ENCODE results near the gene NPAS3.
"Not testable (repeated sequence)": the region's sequence is repeated elsewhere in the genome, so short reads cannot be mapped to it uniquely, and the experiment has no call there.

The NPAS3 gene

GRCh38 chr14:33088274-33088673 lies 149.6 kb downstream of the NPAS3 start:
- not testable (repeated sequence) for H3K36me3 Mint-ChIP-seq (ENCODE audit: insufficient read depth); H3K4me1 Mint-ChIP-seq (ENCODE audit: low read depth in 2 of 2); DNase-seq; H3K27me3 Mint-ChIP-seq; H3K27ac Mint-ChIP-seq; H3K4me3 Mint-ChIP-seq; ATAC-seq (replicated peaks)
- peaks cover 13 to 17% of the 10 kb centered on the region in 2 donors for H3K9me3 Mint-ChIP-seq

- H3K36me3 Mint-ChIP-seq (ENCODE audit: insufficient read depth): no peaks in the 10 kb centered on the region
- no peaks in the 10 kb centered on the region for H3K4me1 Mint-ChIP-seq (ENCODE audit: low read depth in 2 of 2)
- ATAC-seq (replicated peaks) (no peak), DNase-seq (no peak)
- no peak overlapping the region for H3K27ac Mint-ChIP-seq
- no peak overlapping the region for H3K4me3 Mint-ChIP-seq
- H3K27me3 Mint-ChIP-seq: no peaks in the 10 kb centered on the region
- H3K9me3 Mint-ChIP-seq: peaks cover 5 to 9% of the 10 kb centered on the region in 2 donors
Measured at GRCh38 chr14:33098016-33098415, 159.3 kb downstream of the NPAS3 start.

- Mint-ChIP-seq H3K9me3 (peaks cover 5 to 9% of the 10 kb centered on the region in 2 donors), H3K27me3 (no peaks in the 10 kb centered on the region), H3K4me3 (no peak overlapping the region), H3K27ac (no peak overlapping the region), H3K36me3 (ENCODE audit: insufficient read depth) (no peaks in the 10 kb centered on the region), H3K4me1 (ENCODE audit: low read depth in 2 of 2) (no peaks in the 10 kb centered on the region)
- DNase-seq: no peak
- ATAC-seq (replicated peaks): no peak
Measured at GRCh38 chr14:33103489-33103888, 164.8 kb downstream of the NPAS3 start.

- Mint-ChIP-seq H3K9me3 (peaks cover 5 to 9% of the 10 kb centered on the region in 2 donors), H3K4me3 (no peak overlapping the region), H3K36me3 (ENCODE audit: insufficient read depth) (no peaks in the 10 kb centered on the region), H3K4me1 (ENCODE audit: low read depth in 2 of 2) (no peaks in the 10 kb centered on the region), H3K27me3 (no peaks in the 10 kb centered on the region), H3K27ac (no peak overlapping the region)
- ATAC-seq (replicated peaks): no peak
- no peak for DNase-seq
Measured at GRCh38 chr14:33103966-33104365, 165.3 kb downstream of the NPAS3 start.

GRCh38 chr14:33110737-33111443 lies 172.2 kb downstream of the NPAS3 start:
- Mint-ChIP-seq H3K27ac (no peak overlapping the region), H3K27me3 (no peaks in the 10 kb centered on the region), H3K36me3 (ENCODE audit: insufficient read depth) (no peaks in the 10 kb centered on the region), H3K9me3 (peaks cover 2 to 11% of the 10 kb centered on the region in 2 donors), H3K4me3 (no peak overlapping the region), H3K4me1 (ENCODE audit: low read depth in 2 of 2) (no peaks in the 10 kb centered on the region)
- DNase-seq: no peak
- no peak for ATAC-seq (replicated peaks)

GRCh38 chr14:33114331-33114730 lies 175.7 kb downstream of the NPAS3 start:
- Mint-ChIP-seq H3K4me3 (no peak overlapping the region), H3K4me1 (ENCODE audit: low read depth in 2 of 2) (no peaks in the 10 kb centered on the region), H3K27me3 (no peaks in the 10 kb centered on the region), H3K27ac (no peak overlapping the region), H3K36me3 (ENCODE audit: insufficient read depth) (no peaks in the 10 kb centered on the region), H3K9me3 (peaks cover 4 to 11% of the 10 kb centered on the region in 2 donors)
- no peak for DNase-seq
- no peak for ATAC-seq (replicated peaks)

GRCh38 chr14:33118668-33119067 lies 180.0 kb downstream of the NPAS3 start:
- H3K27me3 Mint-ChIP-seq: no peaks in the 10 kb centered on the region
- no peaks in the 10 kb centered on the region for H3K36me3 Mint-ChIP-seq (ENCODE audit: insufficient read depth)
- no peaks in the 10 kb centered on the region for H3K4me1 Mint-ChIP-seq (ENCODE audit: low read depth in 2 of 2)
- no peak overlapping the region for H3K27ac Mint-ChIP-seq
- no peak for ATAC-seq (replicated peaks)
- H3K9me3 Mint-ChIP-seq: peaks cover 6 to 30% of the 10 kb centered on the region in 2 donors
- H3K4me3 Mint-ChIP-seq: no peak overlapping the region
- DNase-seq: no peak

- Mint-ChIP-seq H3K27ac (no peak overlapping the region), H3K4me1 (ENCODE audit: low read depth in 2 of 2) (no peaks in the 10 kb centered on the region), H3K27me3 (no peaks in the 10 kb centered on the region), H3K36me3 (ENCODE audit: insufficient read depth) (no peaks in the 10 kb centered on the region), H3K9me3 (peaks cover 6 to 19% of the 10 kb centered on the region in 2 donors), H3K4me3 (no peak overlapping the region)
- ATAC-seq (replicated peaks) (no peak), DNase-seq (no peak)
Measured at GRCh38 chr14:33120341-33120740, 181.7 kb downstream of the NPAS3 start.

GRCh38 chr14:33120966-33121365 lies 182.3 kb downstream of the NPAS3 start:
- H3K27me3 Mint-ChIP-seq: no peaks in the 10 kb centered on the region

GRCh38 chr14:33123281-33123680 lies 184.6 kb downstream of the NPAS3 start:
- peaks cover 4 to 19% of the 10 kb centered on the region in 2 donors for H3K9me3 Mint-ChIP-seq
- no peak overlapping the region for H3K4me3 Mint-ChIP-seq
- no peaks in the 10 kb centered on the region for H3K27me3 Mint-ChIP-seq
- no peaks in the 10 kb centered on the region for H3K4me1 Mint-ChIP-seq (ENCODE audit: low read depth in 2 of 2)
- DNase-seq: no peak
- no peak for ATAC-seq (replicated peaks)
- no peaks in the 10 kb centered on the region for H3K36me3 Mint-ChIP-seq (ENCODE audit: insufficient read depth)
- H3K27ac Mint-ChIP-seq: no peak overlapping the region

More at GRCh38 chr14:33120966-33121365, 182.3 kb downstream of the NPAS3 start:
- Mint-ChIP-seq H3K27ac (no peak overlapping the region), H3K4me3 (no peak overlapping the region), H3K9me3 (peaks cover 6 to 19% of the 10 kb centered on the region in 2 donors), H3K36me3 (ENCODE audit: insufficient read depth) (no peaks in the 10 kb centered on the region), H3K4me1 (ENCODE audit: low read depth in 2 of 2) (no peaks in the 10 kb centered on the region)
- DNase-seq (no peak), ATAC-seq (replicated peaks) (no peak)

- DNase-seq: no peak
- no peak overlapping the region for H3K4me3 Mint-ChIP-seq
Measured at GRCh38 chr14:33126433-33126832, 187.8 kb downstream of the NPAS3 start.

GRCh38 chr14:33127531-33127930 lies 188.9 kb downstream of the NPAS3 start:
- Mint-ChIP-seq H3K4me1 (ENCODE audit: low read depth in 2 of 2) (no peaks in the 10 kb centered on the region), H3K27me3 (no peaks in the 10 kb centered on the region), H3K9me3 (peaks cover 14 to 24% of the 10 kb centered on the region in 2 donors), H3K4me3 (no peak overlapping the region), H3K36me3 (ENCODE audit: insufficient read depth) (no peaks in the 10 kb centered on the region), H3K27ac (no peak overlapping the region)
- DNase-seq: no peak
- ATAC-seq (replicated peaks): no peak

More at GRCh38 chr14:33126433-33126832, 187.8 kb downstream of the NPAS3 start:
- no peaks in the 10 kb centered on the region for H3K27me3 Mint-ChIP-seq
- peaks cover 5 to 13% of the 10 kb centered on the region in 2 donors for H3K9me3 Mint-ChIP-seq
- H3K36me3 Mint-ChIP-seq (ENCODE audit: insufficient read depth): no peaks in the 10 kb centered on the region
- ATAC-seq (replicated peaks): no peak
- no peak overlapping the region for H3K27ac Mint-ChIP-seq
- no peaks in the 10 kb centered on the region for H3K4me1 Mint-ChIP-seq (ENCODE audit: low read depth in 2 of 2)

- ATAC-seq (replicated peaks) (no peak), DNase-seq (no peak)
- Mint-ChIP-seq H3K9me3 (peaks cover 10 to 15% of the 10 kb centered on the region in 2 donors), H3K36me3 (ENCODE audit: insufficient read depth) (no peaks in the 10 kb centered on the region), H3K4me1 (ENCODE audit: low read depth in 2 of 2) (no peaks in the 10 kb centered on the region), H3K27ac (no peak overlapping the region), H3K27me3 (no peaks in the 10 kb centered on the region), H3K4me3 (no peak overlapping the region)
Measured at GRCh38 chr14:33131801-33132200, 193.1 kb downstream of the NPAS3 start.

- Mint-ChIP-seq H3K4me3 (no peak overlapping the region), H3K27me3 (no peaks in the 10 kb centered on the region), H3K36me3 (ENCODE audit: insufficient read depth) (no peaks in the 10 kb centered on the region), H3K27ac (no peak overlapping the region), H3K4me1 (ENCODE audit: low read depth in 2 of 2) (no peaks in the 10 kb centered on the region), H3K9me3 (peaks cover 10 to 15% of the 10 kb centered on the region in 2 donors)
- ATAC-seq (replicated peaks) (no peak), DNase-seq (no peak)
Measured at GRCh38 chr14:33134162-33134561, 195.5 kb downstream of the NPAS3 start.
